ENCODE measurements around the gene RFT1.
A peak's percentile ranks its signal among the peaks of the same experiment; 100 is the strongest.

The RFT1 gene

GRCh38 chr3:53169832-53170324 lies 39.6 kb upstream of the RFT1 start:
- Histone ChIP-seq H3K4me2 (ENCODE audit: insufficient read depth, low read length) (no peak overlapping the region), H3K27ac (ENCODE audit: low read length) (no peak overlapping the region), H3K9ac (ENCODE audit: low read depth, low read length) (no peak overlapping the region), H4K20me1 (ENCODE audit: insufficient read depth, low read length) (no peaks in the 10 kb centered on the region), H3K4me1 (ENCODE audit: insufficient read depth, low read length) (no peaks in the 10 kb centered on the region), H3K79me2 (ENCODE audit: insufficient read depth, low read length) (no peaks in the 10 kb centered on the region), H3K4me3 (ENCODE audit: low read depth in 1 of 2, low read length in 2 of 2) (no peak overlapping the region), H2AFZ (ENCODE audit: low read depth, low read length) (no peak overlapping the region), H3K36me3 (ENCODE audit: insufficient read depth, low read length) (no peaks in the 10 kb centered on the region), H3K27me3 (ENCODE audit: insufficient read depth, low read length, poor library complexity) (no peaks in the 10 kb centered on the region), H3K9me3 (ENCODE audit: insufficient read depth, low read length, severe bottlenecking) (no peaks in the 10 kb centered on the region)
- TF ChIP-seq EZH2 (IDR thresholded peaks at IDR 0.05; ENCODE audit: borderline replicate concordance, low read depth, low read length, severe bottlenecking) = no peak
- TF ChIP-seq CTCF (IDR thresholded peaks at IDR 0.05; ENCODE audit: borderline replicate concordance, extremely low read depth, low read length, poor library complexity, severe bottlenecking) = no peak
- ATAC-seq (ENCODE audit: insufficient read depth, low read depth) = no peak
- DNase-seq = no peak

GRCh38 chr3:53169045-53169831 lies 39.0 kb upstream of the RFT1 start:
- no peak for DNase-seq
- H3K27me3 ChIP-seq (ENCODE audit: insufficient read depth, low read length, poor library complexity) = no peaks in the 10 kb centered on the region
- H3K4me3 ChIP-seq (ENCODE audit: low read depth in 1 of 2, low read length in 2 of 2) = no peak overlapping the region
- peak; percentile 47; the same call in 2 of the 3 replicates for ATAC-seq (ENCODE audit: insufficient read depth, low read depth)
- no peak overlapping the region for H3K4me2 ChIP-seq (ENCODE audit: insufficient read depth, low read length)
- H2AFZ ChIP-seq (ENCODE audit: low read depth, low read length) = no peak overlapping the region
- no peaks in the 10 kb centered on the region for H3K9me3 ChIP-seq (ENCODE audit: insufficient read depth, low read length, severe bottlenecking)
- no peak overlapping the region for H3K27ac ChIP-seq (ENCODE audit: low read length)
- no peaks in the 10 kb centered on the region for H4K20me1 ChIP-seq (ENCODE audit: insufficient read depth, low read length)
- no peaks in the 10 kb centered on the region for H3K36me3 ChIP-seq (ENCODE audit: insufficient read depth, low read length)
- H3K4me1 ChIP-seq (ENCODE audit: insufficient read depth, low read length) = no peaks in the 10 kb centered on the region
- H3K9ac ChIP-seq (ENCODE audit: low read depth, low read length) = no peak overlapping the region
- no peaks in the 10 kb centered on the region for H3K79me2 ChIP-seq (ENCODE audit: insufficient read depth, low read length)
- TF ChIP-seq CTCF (IDR thresholded peaks at IDR 0.05; ENCODE audit: borderline replicate concordance, extremely low read depth, low read length, poor library complexity, severe bottlenecking) = no peak
- TF ChIP-seq EZH2 (IDR thresholded peaks at IDR 0.05; ENCODE audit: borderline replicate concordance, low read depth, low read length, severe bottlenecking) = no peak

GRCh38 chr3:53168175-53168923 lies 38.1 kb upstream of the RFT1 start:
- no peak overlapping the region for H3K4me2 ChIP-seq (ENCODE audit: insufficient read depth, low read length)
- no peaks in the 10 kb centered on the region for H3K27me3 ChIP-seq (ENCODE audit: insufficient read depth, low read length, poor library complexity)
- H3K4me1 ChIP-seq (ENCODE audit: insufficient read depth, low read length) = no peaks in the 10 kb centered on the region
- no peaks in the 10 kb centered on the region for H3K9me3 ChIP-seq (ENCODE audit: insufficient read depth, low read length, severe bottlenecking)
- ATAC-seq (ENCODE audit: insufficient read depth, low read depth) (no peak), DNase-seq (no peak)
- TF ChIP-seq EZH2 (IDR thresholded peaks at IDR 0.05; ENCODE audit: borderline replicate concordance, low read depth, low read length, severe bottlenecking) = no peak
- no peak for TF ChIP-seq CTCF (IDR thresholded peaks at IDR 0.05; ENCODE audit: borderline replicate concordance, extremely low read depth, low read length, poor library complexity, severe bottlenecking)
- no peak overlapping the region for H2AFZ ChIP-seq (ENCODE audit: low read depth, low read length)
- no peaks in the 10 kb centered on the region for H3K79me2 ChIP-seq (ENCODE audit: insufficient read depth, low read length)
- H3K9ac ChIP-seq (ENCODE audit: low read depth, low read length) = no peak overlapping the region
- H3K36me3 ChIP-seq (ENCODE audit: insufficient read depth, low read length) = no peaks in the 10 kb centered on the region
- H3K4me3 ChIP-seq (ENCODE audit: low read depth in 1 of 2, low read length in 2 of 2) = no peak overlapping the region
- no peak overlapping the region for H3K27ac ChIP-seq (ENCODE audit: low read length)
- H4K20me1 ChIP-seq (ENCODE audit: insufficient read depth, low read length) = no peaks in the 10 kb centered on the region

Data from DND-41 (cell line).